HTR-8/SVneo (cell line): ENCODE measurements around the gene OPCML.
A peak's percentile ranks its signal among the peaks of the same experiment; 100 is the strongest.

ENCODE experiments used
- DNase-seq: peaks from one replicate; pipeline ENCODE4 v3.0.0; 2011; ENCODE audit warnings: low spot score, mixed read lengths; ENCODE audit not compliant: insufficient read length
- FAIRE-seq: peaks from 2 replicates; lab custom pipeline; 2011; peaks lifted over from hg19 to GRCh38; lab: Jason Lieb, UNC

The OPCML gene

DNA sequence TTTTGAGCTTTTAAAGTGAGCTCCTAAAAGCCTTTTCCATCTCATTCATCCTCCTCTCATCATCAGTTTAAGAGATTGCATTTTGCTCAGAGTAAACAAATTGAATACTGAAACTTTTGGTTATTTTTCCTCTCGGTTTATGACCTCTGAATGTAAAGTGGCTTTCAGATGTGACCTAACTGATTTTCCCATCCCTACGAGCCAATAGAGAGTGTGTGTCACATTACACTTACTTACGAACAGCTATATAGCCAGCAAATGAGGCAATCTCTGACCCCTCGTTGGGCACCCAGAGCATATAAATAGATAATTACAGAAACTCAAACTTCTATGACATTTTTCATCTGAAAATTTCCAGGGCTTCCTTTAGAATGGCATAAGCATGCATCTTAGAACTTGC lies 317.7 kb downstream of the OPCML start:
- FAIRE-seq: no peak

DNA sequence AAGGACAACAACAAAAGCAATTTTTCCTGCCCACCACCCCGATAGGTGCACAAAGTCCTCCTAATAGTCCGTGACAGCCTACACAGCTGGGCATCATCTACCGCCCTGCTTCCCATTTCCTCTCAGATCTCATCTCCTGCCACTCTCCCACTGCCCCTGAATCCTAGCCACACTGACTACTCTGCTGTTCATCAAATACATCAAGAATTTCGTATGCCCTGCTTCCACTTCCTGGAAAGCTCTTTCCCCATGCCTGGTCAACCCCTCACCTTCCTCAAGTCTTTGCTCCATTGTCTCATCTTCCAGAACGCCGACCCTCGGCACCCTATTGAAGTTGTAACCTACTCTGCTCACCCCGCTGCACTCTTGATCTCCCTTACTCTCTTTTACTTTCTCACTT lies 320.1 kb downstream of the OPCML start:
- no peak for FAIRE-seq
- no peak for DNase-seq

More for the DNA sequence above, 317.7 kb downstream of the OPCML start:
- DNase-seq: no peak

DNA sequence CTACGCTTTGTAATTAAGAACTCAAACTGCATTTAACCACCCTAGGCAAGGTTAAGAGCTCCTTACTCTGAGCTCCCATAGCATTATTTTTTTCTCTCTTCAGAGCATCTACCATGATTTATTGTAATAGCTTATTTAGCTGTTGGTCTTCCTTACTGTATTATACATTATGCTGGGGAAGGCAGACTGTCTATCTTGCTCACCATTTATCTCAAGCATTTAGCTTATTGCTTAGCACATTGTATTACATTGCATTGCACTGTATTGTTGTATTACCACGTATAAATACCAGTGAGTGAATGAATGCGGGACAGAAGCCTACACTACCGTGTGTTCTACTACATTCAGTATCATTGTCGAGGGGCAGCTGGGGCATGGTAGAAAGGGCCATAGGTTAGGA lies 324.3 kb downstream of the OPCML start:
- FAIRE-seq: no peak
- no peak for DNase-seq

DNA sequence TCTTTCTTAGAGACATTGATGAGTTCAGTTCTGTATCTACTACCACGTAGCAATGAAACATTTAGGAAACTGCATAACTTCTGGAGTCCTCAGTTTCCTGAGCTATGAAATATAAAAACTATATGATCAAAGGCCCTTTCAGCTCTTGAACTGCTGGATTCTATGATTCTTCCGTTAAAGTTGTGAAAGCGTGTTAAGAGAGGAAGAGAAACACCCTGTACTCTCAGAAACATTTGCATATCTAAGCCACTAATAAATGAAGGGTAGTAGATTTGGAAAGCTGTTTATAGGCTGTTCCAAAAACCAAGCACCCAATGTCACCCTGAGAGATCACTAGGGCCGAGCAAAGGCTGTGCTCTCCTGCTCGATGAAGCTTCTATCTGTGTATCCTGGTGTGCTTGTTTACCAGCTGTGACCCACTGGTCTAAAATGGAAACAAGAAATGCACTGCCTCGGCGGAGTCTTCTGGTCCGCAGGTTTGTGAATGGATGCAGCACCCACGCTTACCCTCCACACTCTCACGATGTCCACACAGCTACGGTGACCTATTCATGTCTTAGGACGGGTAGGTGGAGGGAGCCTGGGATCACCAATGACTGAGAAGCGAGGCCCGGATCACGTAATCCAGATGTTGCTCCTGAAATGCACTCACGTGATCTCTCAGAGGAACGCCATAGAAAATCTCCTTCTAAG lies 325.8 kb downstream of the OPCML start:
- no peak for FAIRE-seq
- DNase-seq: no peak

DNA sequence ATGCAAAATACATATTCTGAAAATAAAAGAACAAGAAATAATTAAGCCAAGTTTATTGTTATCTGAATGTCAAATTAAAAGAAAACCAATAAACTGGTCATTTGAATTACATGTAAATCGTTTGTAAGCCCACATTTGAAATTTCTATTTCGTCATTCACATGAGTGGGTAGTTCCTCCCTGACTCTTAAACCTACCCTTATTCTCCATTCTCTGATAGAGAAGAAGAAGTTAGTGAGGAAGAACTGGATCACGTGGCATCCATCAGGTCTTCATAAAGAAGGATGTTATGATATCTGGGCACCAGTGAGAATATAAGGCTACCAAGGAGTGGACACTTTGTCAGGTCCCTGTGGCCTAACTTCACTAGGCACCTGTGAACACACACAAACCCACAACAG lies 328.1 kb downstream of the OPCML start:
- FAIRE-seq (no peak), DNase-seq (no peak)

DNA sequence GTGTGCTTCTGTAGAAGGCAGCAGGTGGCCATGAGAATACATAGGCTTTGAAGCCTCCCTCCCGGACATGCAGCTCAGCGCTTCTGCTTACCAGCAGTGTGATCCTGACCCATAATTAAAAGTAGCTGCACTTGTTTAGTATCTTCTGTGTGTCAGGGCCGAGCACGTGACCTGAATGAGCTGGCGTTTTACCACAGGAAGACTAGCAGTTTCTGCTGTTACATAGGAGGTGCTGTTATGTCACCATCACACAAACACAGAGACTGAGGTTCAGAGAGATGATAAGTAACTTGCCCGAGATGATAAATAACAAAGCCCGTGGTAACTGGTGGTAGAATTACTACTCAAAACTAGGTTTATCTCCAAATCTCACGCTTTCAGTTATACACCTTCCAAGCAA lies 329.5 kb downstream of the OPCML start:
- DNase-seq (no peak), FAIRE-seq (no peak)

DNA sequence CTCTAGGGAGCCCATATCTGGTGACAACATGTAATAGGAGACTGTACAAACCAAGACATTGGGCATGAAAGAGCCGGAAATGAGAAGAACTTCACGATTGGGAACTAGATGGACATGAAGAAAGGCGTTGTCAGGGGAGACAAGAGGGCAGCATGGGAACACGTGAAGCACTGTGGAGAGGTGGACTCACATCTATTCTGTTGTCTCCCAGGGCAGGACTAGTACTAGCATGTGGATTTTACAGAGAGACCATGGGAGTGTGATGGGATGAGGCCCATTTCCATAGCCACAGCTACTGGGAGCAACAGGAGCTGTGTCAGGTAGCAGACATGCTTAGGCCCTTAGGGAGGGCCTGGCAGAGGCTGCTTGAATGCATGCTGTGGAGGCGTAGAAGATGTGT lies 333.9 kb downstream of the OPCML start:
- DNase-seq (no peak), FAIRE-seq (no peak)

DNA sequence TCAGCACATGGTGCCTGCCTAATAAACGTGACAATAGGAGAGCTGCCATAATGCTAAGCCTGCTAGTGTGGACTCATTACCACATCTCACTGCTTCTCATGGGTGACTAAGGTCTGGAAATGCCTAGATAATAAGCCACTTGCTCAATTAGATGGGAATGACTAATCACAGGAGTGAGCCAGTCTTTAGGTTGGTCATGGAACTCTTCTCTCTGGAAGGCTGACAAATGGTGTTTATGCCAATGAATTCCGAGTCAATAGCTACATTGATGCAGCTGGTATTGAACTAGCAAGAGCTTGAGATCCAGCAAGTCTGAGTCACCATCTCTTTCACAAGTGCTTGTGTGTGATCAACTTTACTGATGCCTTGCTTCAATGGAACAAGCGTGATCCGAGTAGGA lies 334.9 kb downstream of the OPCML start:
- DNase-seq (no peak), FAIRE-seq (no peak)

DNA sequence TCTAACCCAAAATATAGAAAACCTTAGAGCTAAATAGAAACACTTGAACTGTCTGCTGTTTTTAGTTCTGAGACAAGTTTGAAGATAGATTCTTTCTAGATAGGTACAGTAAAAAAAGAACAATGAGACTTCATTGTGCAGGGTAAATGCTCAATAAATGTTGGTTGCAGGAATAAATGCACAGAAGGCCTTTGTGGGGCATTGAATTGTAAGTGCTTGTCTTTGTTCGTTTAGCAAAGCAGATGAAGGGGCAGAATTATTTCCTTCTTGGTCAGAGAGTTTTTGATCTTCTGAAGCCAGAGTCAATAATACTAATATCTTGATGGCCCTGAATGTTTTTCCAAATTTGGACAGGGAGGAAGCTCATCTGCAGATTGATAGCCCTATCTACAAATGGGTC lies 340.4 kb downstream of the OPCML start:
- DNase-seq (no peak), FAIRE-seq (no peak)

DNA sequence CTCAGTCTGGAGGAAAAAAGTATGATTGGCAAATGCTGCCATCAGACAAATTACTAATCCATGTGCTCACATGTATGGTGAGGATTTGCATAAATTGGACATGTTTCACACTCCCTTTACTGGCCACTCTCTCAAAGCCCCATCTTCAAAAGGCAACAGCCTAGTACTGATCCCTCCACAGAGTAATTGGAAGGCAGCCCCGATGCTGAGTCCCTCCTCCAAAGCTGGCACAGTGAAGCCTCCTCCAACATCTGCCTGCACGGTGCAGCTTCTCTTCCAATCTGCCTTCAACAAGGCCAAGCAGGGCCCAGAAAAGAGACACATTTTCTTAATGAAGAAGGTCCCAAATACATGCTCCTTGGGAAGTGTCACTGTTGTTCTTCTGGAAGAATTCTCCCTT lies 350.6 kb downstream of the OPCML start:
- no peak for FAIRE-seq
- DNase-seq: no peak

DNA sequence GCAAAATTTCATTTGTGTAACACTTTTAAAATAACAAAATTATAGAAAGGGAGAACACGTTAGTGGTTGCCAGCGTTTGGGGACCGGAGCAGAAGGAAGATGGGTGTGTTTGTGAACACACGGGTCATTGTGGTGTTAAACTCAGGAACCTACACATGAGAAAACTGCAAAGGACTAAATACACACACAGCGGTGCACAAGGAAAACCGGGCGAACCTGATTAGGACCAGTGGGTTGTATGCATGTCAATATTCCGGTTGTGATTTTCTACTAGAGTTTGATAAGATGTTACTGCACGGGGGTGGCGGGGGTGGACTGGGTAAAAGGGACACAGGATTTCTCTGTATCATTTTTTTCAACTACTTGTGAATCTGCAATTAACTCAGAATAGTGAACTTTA lies 351.2 kb downstream of the OPCML start:
- no peak for DNase-seq
- no peak for FAIRE-seq

DNA sequence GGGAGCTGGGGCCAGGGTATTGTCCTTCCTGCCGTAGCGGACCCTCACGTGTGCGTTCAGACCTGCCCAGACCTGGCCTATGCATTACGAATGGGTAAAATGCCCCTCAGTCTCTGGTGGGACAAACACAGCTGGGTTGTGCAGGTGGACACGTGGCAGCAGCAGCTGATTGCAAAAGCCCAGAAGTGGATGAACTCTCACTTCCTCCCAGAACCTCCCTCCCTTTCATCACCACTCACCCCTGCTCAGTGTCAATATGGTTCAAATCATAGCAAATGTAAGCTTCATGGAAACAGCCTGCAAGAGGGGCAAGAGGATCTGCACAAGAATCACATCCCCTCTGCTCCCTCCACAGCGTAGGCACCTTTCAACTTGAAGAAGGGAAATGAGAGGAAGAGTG lies 352.1 kb downstream of the OPCML start:
- FAIRE-seq: no peak
- no peak for DNase-seq

DNA sequence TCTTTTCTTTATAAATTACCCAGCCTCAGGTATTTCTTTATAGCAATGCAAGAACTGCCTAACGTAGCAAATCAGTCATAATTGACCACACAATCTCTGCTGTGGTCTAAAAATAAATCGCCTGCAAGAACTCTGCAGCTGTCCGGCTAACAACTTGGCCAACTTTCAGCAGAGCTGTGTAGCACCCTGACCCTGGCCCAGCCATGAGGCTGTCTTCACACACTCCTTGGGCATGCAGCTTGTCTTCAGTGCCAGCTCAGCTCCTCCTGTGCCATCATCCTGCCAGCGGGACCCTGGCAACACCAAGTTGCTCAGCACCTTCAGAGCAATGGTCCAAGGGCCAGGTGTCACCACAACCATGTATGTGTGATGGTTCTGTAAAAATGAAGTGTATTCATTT lies 355.6 kb downstream of the OPCML start:
- no peak for DNase-seq
- no peak for FAIRE-seq

DNA sequence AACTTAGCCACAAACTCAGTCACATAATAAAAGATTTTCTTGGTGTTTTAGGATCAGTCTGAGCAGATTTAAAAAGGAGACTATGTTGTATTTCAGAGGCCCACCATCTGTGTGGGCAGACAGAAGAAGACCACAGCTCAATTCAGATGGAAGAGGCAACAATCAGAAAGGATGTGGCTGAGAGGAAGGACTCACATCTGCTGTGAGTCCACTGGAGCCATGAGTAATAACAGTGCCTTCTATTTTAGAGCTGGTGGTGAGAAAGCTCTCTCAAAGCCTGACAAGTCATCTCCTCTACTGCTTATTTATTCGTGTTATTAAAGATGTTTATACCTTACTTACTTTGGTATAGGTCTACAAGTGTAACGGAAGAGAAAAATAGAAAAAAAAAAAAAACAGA lies 357.2 kb downstream of the OPCML start:
- DNase-seq: no peak
- FAIRE-seq: no peak

DNA sequence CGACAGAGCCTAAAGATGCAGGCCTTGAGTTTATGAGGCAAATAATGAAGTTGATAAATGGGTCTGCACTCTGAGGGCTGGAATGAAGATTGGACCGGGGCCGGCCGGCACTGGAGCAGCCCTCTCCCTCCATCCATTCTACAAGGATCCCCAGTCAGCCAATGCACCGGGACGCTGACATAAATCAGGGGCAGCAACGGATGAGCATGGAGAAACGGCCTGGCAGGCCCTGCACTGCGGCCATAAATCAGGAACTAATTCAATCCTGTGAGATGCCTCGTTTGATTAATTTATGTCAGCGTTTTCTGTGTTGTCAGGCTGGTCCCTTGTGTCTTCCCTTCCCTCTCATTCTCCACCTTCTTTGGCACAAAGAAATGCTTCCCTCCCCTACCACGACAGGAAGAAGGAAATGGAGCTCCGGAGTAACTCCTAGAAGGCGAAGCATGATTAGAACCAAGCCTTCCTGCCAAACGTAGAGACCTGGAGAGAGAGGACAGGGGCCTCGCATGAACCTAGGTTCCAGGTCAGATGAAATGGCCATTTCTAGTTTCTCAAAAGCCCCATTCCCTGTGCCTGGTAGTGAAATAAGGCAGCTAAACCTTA lies 358.4 kb downstream of the OPCML start:
- FAIRE-seq (no peak), DNase-seq (no peak)

DNA sequence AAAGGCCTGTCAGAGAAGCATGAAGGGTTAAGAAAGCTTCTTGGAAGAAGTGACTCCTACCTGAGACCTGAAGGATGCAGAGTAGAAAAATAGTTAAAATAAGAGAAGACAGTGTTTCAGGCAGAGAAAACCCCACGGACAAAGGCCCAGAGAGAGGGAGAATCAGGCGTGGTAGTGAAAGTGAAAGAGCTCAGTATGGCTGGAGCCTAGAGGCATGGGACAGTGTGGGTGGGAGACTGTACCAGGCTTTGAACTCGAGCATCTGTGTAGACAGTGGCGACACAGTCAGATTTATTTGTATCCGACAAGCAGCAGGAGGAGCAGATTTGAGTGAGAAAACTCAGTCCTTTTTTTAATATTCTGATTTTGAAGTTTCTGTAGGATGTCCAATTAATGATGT lies 360.0 kb downstream of the OPCML start:
- DNase-seq (no peak), FAIRE-seq (no peak)

DNA sequence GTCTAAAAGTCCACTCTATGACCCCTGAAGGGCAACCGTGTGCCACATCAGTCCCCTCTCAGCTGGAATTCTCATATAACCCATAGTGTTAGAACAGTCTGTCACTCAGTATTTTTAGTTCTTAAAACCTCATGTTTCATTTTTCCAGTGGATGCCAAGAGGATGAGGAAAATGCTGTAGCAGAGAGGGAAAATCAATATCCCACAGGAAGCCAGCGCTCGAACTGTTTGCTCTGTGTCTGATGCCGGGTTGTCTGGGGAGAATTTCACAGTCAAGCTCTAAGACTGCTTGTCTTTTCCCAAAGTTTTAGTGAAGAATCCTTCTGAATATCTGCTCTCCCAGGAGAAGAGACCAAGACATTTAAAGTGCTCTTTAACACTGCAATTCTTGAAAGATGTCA lies 360.9 kb downstream of the OPCML start:
- DNase-seq (no peak), FAIRE-seq (no peak)

DNA sequence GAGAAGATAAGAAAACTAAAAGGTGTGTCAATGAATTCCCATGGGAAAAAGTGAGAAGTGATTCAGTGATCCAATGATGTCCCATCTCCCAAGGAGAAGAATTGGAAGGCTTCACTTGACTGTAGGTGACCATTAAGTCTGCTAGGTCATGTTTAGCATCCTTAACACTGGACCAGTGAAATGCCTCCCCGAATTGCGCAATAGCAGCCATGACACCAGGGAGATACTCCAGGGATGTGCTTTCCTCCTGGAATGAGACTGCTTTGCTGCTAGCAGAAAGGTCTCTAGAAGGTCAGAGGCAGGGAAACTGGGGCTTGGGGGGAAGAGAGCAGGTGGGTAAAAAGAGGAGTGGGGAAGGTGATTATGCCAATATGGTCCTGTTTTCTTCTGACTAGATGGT lies 364.3 kb downstream of the OPCML start:
- DNase-seq: no peak
- no peak for FAIRE-seq

DNA sequence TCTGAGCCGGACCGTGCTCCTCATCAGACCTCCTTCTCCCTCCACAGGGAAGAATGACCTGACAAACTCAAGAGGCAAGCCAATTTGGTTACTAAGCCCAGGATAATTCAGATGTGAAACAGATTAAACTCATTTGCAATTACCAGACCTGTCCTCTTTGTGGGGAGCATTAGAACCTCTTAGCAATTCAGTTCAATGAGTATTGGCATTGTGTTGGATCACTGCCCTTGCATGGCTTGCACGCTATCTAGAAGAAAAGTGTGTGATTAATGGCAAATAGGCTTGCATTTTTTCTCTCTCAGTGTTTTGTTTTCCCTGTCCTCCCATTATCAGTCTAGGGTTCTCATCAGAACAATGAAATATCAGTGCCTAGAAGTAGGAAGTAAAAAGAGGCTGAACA lies 365.6 kb downstream of the OPCML start:
- no peak for FAIRE-seq
- DNase-seq: no peak

DNA sequence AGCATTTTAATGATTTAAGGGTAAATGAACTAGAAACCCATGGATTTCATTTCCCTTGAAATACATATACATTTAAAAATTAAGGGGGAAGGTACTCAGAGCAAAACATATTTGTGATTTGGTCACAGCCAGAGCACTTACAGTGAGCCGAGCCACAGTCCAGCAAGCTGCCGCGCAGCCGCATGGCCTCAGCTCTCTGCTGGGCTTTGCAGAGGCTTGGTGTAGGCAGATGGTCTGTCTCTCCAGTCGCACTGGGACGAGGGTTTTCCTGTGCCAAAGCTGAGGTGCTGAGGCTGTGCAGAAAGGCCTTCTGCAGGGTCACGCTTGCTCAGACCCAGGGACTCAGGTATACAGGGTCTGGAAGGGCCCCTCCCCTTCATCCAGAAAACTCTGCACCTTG lies 367.3 kb downstream of the OPCML start:
- no peak for DNase-seq
- no peak for FAIRE-seq

DNA sequence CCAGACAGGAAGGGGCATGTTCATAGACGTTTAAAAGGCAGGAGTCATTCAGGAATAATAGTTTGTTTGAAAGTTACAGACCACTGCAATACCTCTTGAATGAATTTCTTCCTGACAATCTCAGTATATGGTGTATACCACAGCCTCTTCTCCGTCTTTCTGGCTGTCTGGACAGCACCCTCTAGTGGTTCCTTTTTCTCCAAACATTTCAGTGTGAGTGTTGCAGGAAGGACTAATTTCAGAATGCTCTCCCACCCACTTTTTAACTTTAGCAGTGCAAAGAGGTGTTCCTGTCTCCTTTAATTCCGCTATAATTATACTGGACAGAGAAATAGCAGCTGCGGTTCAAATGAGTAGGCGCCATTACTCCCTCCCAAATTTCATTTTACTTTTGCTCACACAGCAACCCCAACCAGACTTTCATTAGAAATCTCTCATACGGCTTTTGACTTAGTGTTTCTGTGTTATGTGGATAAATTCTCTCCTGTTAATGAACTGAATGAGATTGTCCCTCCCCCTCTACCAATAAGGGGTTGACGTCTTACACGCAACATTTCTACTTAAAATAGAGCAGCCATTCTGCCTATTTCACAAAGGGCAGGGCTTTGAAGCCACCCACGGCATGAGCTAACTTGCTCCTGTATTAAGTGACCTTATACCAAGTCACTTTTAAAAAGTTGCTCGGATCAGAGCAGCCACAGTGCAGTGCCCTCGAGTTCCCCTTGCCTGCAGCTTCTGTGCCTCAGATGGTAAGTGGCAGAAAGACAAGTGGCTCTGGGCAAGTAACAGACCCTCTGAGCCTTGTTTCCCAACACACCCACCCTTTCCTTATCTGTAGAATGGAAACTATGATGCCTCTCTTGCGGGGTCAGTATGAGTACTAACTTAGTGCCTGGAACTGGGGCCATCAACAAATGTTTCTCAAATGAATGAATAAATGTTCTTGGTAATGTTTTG lies 368.6 kb downstream of the OPCML start:
- FAIRE-seq (no peak), DNase-seq (peak; percentile 2)
